Mammary epithelial cell (primary cell): ENCODE measurements around the gene GRID1.

Experiments
- CTCF ChIP-seq, 2 donors: IDR thresholded peaks in 1 of 2; conservative IDR thresholded peaks in 1 of 2; 2 replicates each; pipeline ENCODE4 v1.5.1; 2011 to 2012; ENCODE audit warnings: inconsistent platforms in 2 of 2, low read length in 2 of 2, mild to moderate bottlenecking in 2 of 2, control low read depth in 1 of 2, low read depth in 1 of 2; ENCODE audit not compliant: insufficient read depth in 1 of 2; ENCODE audit errors: extremely low read depth in 1 of 2
- EZH2 ChIP-seq: IDR thresholded peaks from 2 replicates; pipeline ENCODE4 v1.6.1; 2012; ENCODE audit warnings: low read length, inconsistent platforms, borderline replicate concordance

- TF ChIP-seq CTCF (conservative IDR thresholded peaks at IDR 0.05 in 1 of 2, IDR thresholded peaks at IDR 0.05 in 1 of 2; ENCODE audit: extremely low read depth in 1 of 2, insufficient read depth in 1 of 2, low read depth in 1 of 2, low read length in 2 of 2) = no peak
- TF ChIP-seq EZH2 = no peak
Observed at GRCh38 chr10:86075512-86075911, 291.1 kb downstream of the GRID1 start.
